Keratinocyte (primary cell): ENCODE results near the gene GRB10. TPM values are rescaled to one million over a fixed set of nuclear protein-coding genes. Genes with fewer than 3 reads are reported as not detected.

Experiments
- DNase-seq: peaks from one replicate; pipeline ENCODE4 v3.0.0-alpha.2; 2011; ENCODE audit warnings: low read depth, missing footprints, low spot score
- FAIRE-seq: peaks from 2 replicates; lab custom pipeline; 2011; peaks lifted over from hg19 to GRCh38; lab: Jason Lieb, UNC
- H2AFZ ChIP-seq: 2 replicates; pipeline ENCODE4 v1.6.0; 2012; ENCODE audit warnings: low read length, control low read depth, inconsistent platforms; ENCODE audit not compliant: control insufficient read depth
- H3K27ac ChIP-seq: 2 replicates; pipeline ENCODE4 v1.5.1; 2011; ENCODE audit warnings: low read length; ENCODE audit not compliant: control insufficient read depth, insufficient read depth
- H3K27me3 ChIP-seq: 3 replicates; pipeline ENCODE4 v1.6.0; 2011; ENCODE audit warnings: low read length; ENCODE audit not compliant: control insufficient read depth, insufficient read depth; ENCODE audit errors: extremely low read depth
- H3K36me3 ChIP-seq, 2 experiments: 2 replicates in 1 of 2; 3 replicates in 1 of 2; pipeline ENCODE4 v1.5.1; 2011; ENCODE audit warnings: low read length in 2 of 2, mild to moderate bottlenecking in 1 of 2; ENCODE audit not compliant: control insufficient read depth in 2 of 2, insufficient read depth in 2 of 2; ENCODE audit errors: extremely low read depth in 1 of 2
- H3K4me1 ChIP-seq: 3 replicates; pipeline ENCODE4 v1.5.1; 2011; ENCODE audit warnings: low read length; ENCODE audit not compliant: control insufficient read depth, insufficient read depth; ENCODE audit errors: extremely low read depth
- H3K4me2 ChIP-seq: 3 replicates; pipeline ENCODE4 v1.6.0; 2011; ENCODE audit warnings: low read depth, low read length; ENCODE audit not compliant: control insufficient read depth, insufficient read depth; ENCODE audit errors: extremely low read depth
- H3K4me3 ChIP-seq, 3 experiments: fragments of 200-600 bp in 1 of 3; sonication (generic) in 1 of 3; 2 replicates in 2 of 3; 3 replicates in 1 of 3; pipeline ENCODE4 v1.5.1; 2011 to 2016; ENCODE audit warnings: low read length in 3 of 3, mild to moderate bottlenecking in 3 of 3, control low read depth in 2 of 3, inconsistent platforms in 1 of 3, low read depth in 1 of 3, mixed read lengths in 1 of 3, mixed run types in 1 of 3, moderate library complexity in 1 of 3; ENCODE audit not compliant: control insufficient read depth in 2 of 3, insufficient read depth in 2 of 3; ENCODE audit errors: extremely low read depth in 1 of 3
- H3K79me2 ChIP-seq: 2 replicates; pipeline ENCODE4 v1.6.0; 2012; ENCODE audit warnings: low read length; ENCODE audit not compliant: control insufficient read depth, insufficient read depth
- H3K9ac ChIP-seq: 3 replicates; pipeline ENCODE4 v1.6.0; 2011; ENCODE audit warnings: low read length; ENCODE audit not compliant: control insufficient read depth, insufficient read depth; ENCODE audit errors: extremely low read depth
- H3K9me1 ChIP-seq: 3 replicates; pipeline ENCODE4 v1.6.0; 2011; ENCODE audit warnings: low read length; ENCODE audit not compliant: control insufficient read depth, insufficient read depth; ENCODE audit errors: extremely low read depth
- H3K9me3 ChIP-seq: 2 replicates; pipeline ENCODE4 v1.5.1; 2012; ENCODE audit warnings: low read depth, low read length; ENCODE audit not compliant: control insufficient read depth
- H4K20me1 ChIP-seq: 3 replicates; pipeline ENCODE4 v1.6.0; 2011; ENCODE audit warnings: low read length; ENCODE audit not compliant: control insufficient read depth, insufficient read depth; ENCODE audit errors: extremely low read depth
- EZH2 ChIP-seq: IDR thresholded peaks from one replicate; pipeline ENCODE4 v1.6.1; 2012; ENCODE audit warnings: inconsistent platforms, mild to moderate bottlenecking, low read length, moderate library complexity
- dilution Hi-C: fragments of 300-500 bp; cut with MboI; formaldehyde crosslinking; loops from one replicate; pipeline ENCODE4 v1.7.0; 2020; ENCODE audit warnings: low sequenced_read_pairs; ENCODE audit not compliant: extremely low pct_ligation_motif_present
- polyA plus RNA-seq, 5 experiments: library from polyadenylated mRNA; depleted of rRNA in 3 of 5; stranded (reverse) in 3 of 5; stranded (forward) in 1 of 5; unstranded in 1 of 5; fragments of >200 nt; gene quantifications; 1 replicate in 1 of 5; 2 replicates in 3 of 5; 3 replicates in 1 of 5; pipeline versions ENCODE4 v1.2.1 to v1.2.3, GENCODE V29; 2011 to 2012; ENCODE audit warnings: missing spikeins in 2 of 5, low read depth in 1 of 5, low replicate concordance in 1 of 5
- TF ChIP-seq, protein P1 (sequence below), 3 experiments: IDR thresholded peaks in 1 of 3; conservative IDR thresholded peaks in 1 of 3; optimal IDR thresholded peaks in 1 of 3; 2 replicates in 2 of 3; 3 replicates in 1 of 3; pipeline versions ENCODE3 to v1.5.1; 2011; ENCODE audit warnings: low read length in 3 of 3, mild to moderate bottlenecking in 3 of 3, moderate library complexity in 2 of 3, control low read depth in 1 of 3, inconsistent platforms in 1 of 3; ENCODE audit not compliant: insufficient read depth in 2 of 3; ENCODE audit errors: extremely low read depth in 1 of 3

GRB10 gene
- polyA plus RNA-seq, 1 donor (not counting 4 experiments of a cell fraction or from before 2014, with no cell fraction given): 4.4 TPM

DNA sequence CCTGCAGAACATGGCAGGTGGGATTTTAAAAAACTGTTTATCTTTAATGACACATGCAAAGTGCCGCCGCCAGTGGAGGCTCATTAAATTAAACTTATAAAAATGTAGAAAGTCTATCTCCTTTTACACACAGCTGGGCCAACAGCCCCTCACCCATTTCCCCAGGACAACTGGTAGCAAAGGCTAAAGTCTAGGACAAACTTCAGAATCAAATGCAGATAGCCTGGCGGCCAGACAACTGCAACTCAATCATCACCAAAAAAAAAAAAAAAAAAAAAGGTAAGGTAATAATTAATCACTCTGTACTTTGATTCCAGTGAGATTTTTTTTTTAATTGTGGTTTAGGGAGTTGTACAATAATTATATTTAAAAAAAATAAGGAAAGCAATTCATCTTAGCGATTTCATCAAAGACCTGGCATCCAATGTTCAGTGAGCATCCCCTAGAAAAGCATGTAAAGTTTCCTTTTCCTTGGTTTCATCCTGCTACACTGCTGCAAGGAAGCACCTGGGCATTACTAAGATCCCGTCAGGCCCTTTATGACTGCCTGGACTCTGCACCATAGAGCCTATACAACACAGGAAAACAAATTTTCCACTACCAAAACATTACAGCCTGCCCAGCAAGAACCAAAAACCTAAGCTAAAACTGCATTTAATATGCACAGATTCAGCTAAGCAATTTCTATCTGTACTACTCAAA lies 98.5 kb downstream of the GRB10 start:
- Histone ChIP-seq H3K79me2 (no peaks in the 10 kb centered on the region), H3K9me3 (no peaks in the 10 kb centered on the region), H3K4me2 (no peak overlapping the region), H3K9ac (no peak overlapping the region), H3K27ac (no peak overlapping the region), H2AFZ (no peak overlapping the region), H3K36me3 (no peaks in the 10 kb centered on the region), H3K27me3 (no peaks in the 10 kb centered on the region), H3K4me1 (peaks cover 5% of the 10 kb centered on the region), H4K20me1 (no peaks in the 10 kb centered on the region), H3K4me3 (no peak overlapping the region), H3K9me1 (no peaks in the 10 kb centered on the region)
- dilution Hi-C loops: no loop called here
- TF ChIP-seq, protein P1, sequence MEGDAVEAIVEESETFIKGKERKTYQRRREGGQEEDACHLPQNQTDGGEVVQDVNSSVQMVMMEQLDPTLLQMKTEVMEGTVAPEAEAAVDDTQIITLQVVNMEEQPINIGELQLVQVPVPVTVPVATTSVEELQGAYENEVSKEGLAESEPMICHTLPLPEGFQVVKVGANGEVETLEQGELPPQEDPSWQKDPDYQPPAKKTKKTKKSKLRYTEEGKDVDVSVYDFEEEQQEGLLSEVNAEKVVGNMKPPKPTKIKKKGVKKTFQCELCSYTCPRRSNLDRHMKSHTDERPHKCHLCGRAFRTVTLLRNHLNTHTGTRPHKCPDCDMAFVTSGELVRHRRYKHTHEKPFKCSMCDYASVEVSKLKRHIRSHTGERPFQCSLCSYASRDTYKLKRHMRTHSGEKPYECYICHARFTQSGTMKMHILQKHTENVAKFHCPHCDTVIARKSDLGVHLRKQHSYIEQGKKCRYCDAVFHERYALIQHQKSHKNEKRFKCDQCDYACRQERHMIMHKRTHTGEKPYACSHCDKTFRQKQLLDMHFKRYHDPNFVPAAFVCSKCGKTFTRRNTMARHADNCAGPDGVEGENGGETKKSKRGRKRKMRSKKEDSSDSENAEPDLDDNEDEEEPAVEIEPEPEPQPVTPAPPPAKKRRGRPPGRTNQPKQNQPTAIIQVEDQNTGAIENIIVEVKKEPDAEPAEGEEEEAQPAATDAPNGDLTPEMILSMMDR (optimal IDR thresholded peaks at IDR 0.05 in 1 of 3, IDR thresholded peaks at IDR 0.05 in 1 of 3, conservative IDR thresholded peaks at IDR 0.05 in 1 of 3; ENCODE audit: extremely low read depth in 1 of 3, insufficient read depth in 2 of 3, low read length in 3 of 3): no peak
- TF ChIP-seq EZH2: no peak
- FAIRE-seq (no peak), DNase-seq (no peak)

DNA sequence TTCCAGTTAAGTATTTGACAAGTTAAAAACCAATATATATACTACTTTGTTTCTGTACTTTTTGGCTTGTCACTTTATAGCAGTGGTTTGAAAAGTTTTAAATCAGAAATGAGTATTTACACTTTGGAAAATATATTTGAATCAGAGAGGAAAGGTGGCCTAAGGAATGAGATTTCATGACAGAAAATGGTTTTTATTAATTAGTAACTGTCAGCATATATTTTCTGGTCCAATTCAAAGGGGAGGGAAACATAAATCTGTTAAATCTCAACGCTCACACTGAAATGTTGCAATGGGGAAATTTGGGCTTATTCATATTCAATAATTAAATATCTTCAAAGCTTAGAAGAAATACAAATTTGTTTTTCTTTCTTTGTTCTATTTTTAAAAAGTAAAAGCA lies 100.1 kb downstream of the GRB10 start:
- H3K36me3 ChIP-seq: no peaks in the 10 kb centered on the region
- FAIRE-seq (no peak), DNase-seq (no peak)
- H3K9me3 ChIP-seq: no peaks in the 10 kb centered on the region
- peaks cover 8% of the 10 kb centered on the region for H3K4me1 ChIP-seq
- TF ChIP-seq, protein P1 (optimal IDR thresholded peaks at IDR 0.05 in 1 of 3, IDR thresholded peaks at IDR 0.05 in 1 of 3, conservative IDR thresholded peaks at IDR 0.05 in 1 of 3; ENCODE audit: extremely low read depth in 1 of 3, insufficient read depth in 2 of 3, low read length in 3 of 3): no peak
- no peak for TF ChIP-seq EZH2
- no peaks in the 10 kb centered on the region for H3K9me1 ChIP-seq
- no peak overlapping the region for H2AFZ ChIP-seq
- no peaks in the 10 kb centered on the region for H3K27me3 ChIP-seq
- no peak overlapping the region for H3K4me2 ChIP-seq
- dilution Hi-C loops: no loop called here
- H3K9ac ChIP-seq: no peak overlapping the region
- no peaks in the 10 kb centered on the region for H3K79me2 ChIP-seq
- H4K20me1 ChIP-seq: no peaks in the 10 kb centered on the region
- no peak overlapping the region for H3K27ac ChIP-seq
- no peak overlapping the region for H3K4me3 ChIP-seq
